Measurements from ENCODE around the gene UNC79. TPM values are rescaled to one million over a fixed set of nuclear protein-coding genes. Genes with fewer than 3 reads are reported as not detected.
"Not testable (repeated sequence)": the region's sequence is repeated elsewhere in the genome, so short reads cannot be mapped to it uniquely, and the experiment has no call there.

UNC79 gene
- polyA plus RNA-seq, 1 donor: 1.1 TPM

DNA sequence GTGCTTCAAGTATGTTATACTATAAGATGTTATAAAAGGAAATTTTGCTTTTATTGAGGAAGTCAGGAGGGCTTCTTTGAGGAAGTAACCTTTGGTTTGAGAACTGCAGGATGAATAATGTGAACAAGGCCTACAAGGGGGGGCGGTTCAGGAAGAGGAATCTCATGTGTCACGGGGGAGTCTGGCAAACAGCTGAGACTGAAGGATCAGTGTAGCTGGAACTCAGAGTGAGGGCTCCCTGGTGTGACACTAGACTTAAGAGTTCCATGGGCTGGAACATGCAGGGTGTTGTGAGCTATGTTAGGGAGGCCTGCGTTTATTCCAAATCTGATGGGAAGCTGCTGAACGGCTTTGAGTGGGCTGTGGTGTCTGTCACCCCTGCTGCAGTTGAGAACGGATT, 62.3 kb downstream of the UNC79 start:
- peak; percentile 25 for DNase-seq

GRCh38 chr14:93493622-93494021, 62.9 kb downstream of the UNC79 start:
- DNase-seq: not testable (repeated sequence)

- DNase-seq: no peak
Observed at GRCh38 chr14:93496856-93497741, 66.4 kb downstream of the UNC79 start.

GRCh38 chr14:93510056-93510455, 79.3 kb downstream of the UNC79 start:
- no peak for DNase-seq

DNA sequence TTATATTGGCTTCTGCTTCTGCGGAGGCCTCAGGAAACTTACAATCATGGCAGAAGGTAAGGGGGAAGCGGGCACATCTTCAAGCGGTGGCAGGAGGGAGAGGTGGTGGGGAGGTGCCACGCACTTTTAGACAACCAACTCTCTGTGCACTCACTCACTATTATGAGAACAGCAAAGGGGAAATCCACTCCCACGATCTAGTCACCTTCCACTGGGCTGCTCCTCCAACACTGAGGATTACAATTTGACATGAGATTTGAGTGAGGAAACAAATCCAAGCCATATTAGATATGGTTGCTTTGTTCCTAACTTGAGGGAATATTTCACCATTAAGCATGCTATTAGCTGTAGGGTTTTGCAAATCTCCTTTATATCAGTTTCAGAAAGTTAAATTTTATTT, 80.3 kb downstream of the UNC79 start:
- DNase-seq: no peak

- no peak for DNase-seq
Observed at GRCh38 chr14:93520053-93520607, 89.4 kb downstream of the UNC79 start.

DNA sequence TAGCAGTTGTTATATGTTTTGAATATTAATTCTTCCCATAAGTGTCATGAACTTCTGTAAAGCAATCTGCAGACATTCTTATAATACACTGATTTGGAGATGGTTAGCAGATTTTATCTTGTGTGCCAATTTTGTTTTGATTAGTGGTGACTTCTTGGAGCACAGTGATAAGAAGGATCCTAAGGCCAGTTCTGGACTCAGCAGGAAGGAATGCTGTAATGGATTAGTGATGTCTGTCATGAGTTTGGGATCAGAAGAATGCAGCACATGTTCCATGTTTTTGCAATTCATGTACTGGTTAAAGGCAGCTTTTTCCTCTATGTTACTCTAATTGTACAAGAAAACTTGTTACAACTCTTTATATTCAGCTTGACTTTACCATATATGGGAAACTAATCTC, 91.5 kb downstream of the UNC79 start:
- DNase-seq: no peak

GRCh38 chr14:93525216-93525615, 94.5 kb downstream of the UNC79 start:
- DNase-seq: not testable (repeated sequence)

- no peak for DNase-seq
Observed at GRCh38 chr14:93525696-93526451, 95.1 kb downstream of the UNC79 start.

- no peak for DNase-seq
Observed at GRCh38 chr14:93527203-93527607, 96.5 kb downstream of the UNC79 start.

GRCh38 chr14:93528884-93529558, 98.3 kb downstream of the UNC79 start:
- DNase-seq: no peak

- DNase-seq: no peak
Observed at GRCh38 chr14:93531644-93532043, 100.9 kb downstream of the UNC79 start.

GRCh38 chr14:93532541-93532940, 101.8 kb downstream of the UNC79 start:
- DNase-seq: no peak

- DNase-seq: no peak
Observed at GRCh38 chr14:93533437-93533836, 102.7 kb downstream of the UNC79 start.

- DNase-seq: no peak
Observed at GRCh38 chr14:93533842-93534241, 103.1 kb downstream of the UNC79 start.

DNA sequence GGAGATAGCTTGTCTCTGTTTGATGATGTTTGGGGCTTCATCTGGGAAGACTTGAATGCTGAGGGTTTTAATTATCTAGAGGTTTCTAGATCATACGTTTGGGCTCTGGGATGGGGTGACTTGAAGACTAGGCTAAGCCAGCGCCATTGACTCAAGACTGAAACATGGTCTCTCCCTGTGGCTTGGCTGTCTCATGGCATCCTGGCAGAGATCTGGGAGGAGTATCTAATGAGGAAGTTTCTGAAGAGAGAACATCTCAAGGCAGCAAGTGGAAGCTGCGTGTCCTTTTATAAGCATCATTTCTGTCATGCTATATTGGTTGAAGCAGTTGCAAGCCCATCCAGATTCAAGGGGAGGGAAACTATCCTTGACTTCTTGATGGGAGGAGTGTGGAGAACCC, 104.8 kb downstream of the UNC79 start:
- no peak for DNase-seq

GRCh38 chr14:93536945-93537344, 106.2 kb downstream of the UNC79 start:
- no peak for DNase-seq

DNA sequence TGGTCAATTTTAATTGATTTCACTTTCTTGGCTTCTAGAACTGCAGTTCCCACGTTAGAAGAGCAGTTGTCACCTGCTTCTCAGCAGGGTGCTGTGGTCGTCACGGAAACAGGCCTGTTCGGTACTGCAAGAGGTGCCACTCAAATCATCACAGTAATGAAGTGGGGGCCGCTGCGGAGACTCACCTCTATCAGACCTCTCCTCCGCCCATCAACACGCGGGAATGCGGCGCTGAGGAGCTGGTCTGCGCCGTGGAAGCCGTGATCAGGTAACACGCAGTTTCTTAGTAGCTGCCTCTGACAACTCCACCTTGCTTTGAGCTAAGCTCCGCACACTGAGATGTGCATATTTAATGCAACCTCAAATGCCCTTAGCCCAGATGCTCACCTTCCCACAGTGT, 107.2 kb downstream of the UNC79 start:
- no peak for DNase-seq

- DNase-seq: no peak
Observed at GRCh38 chr14:93538413-93538812, 107.7 kb downstream of the UNC79 start.

GRCh38 chr14:93540235-93540634, 109.5 kb downstream of the UNC79 start:
- DNase-seq: no peak

GRCh38 chr14:93543766-93544165, 113.0 kb downstream of the UNC79 start:
- no peak for DNase-seq

DNA sequence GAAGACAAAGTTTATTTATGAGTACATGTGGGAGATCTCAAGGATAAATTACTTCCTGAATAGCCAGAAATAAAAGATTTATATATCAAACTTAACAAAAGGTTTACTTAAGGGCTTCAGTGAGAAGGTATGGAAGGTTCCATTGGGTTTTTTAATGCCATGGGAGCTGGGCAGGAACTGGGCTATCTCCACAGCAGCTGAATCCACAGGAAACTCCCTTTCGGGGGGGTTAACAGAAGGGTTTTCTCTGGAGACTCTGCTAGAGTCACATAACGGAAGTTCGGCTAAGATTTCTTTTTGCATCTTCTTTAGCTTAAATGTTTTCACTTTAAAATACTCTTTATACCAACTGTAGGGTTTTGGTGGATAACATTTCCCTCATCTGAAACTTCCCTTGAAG, 113.5 kb downstream of the UNC79 start:
- DNase-seq: no peak

GRCh38 chr14:93546642-93547041, 115.9 kb downstream of the UNC79 start:
- DNase-seq: no peak
